Measurements from ENCODE around the gene VAV3. TPM values are rescaled to one million over a fixed set of nuclear protein-coding genes. Genes with fewer than 3 reads are reported as not detected.

VAV3 gene
- total and polyA plus RNA-seq, 11 donors = 0.57 to 8.3 (median 1.9) TPM

- intact Hi-C loops (cut with DNase I) = no loop called here
- Histone ChIP-seq H3K4me3 (no peak overlapping the region), H3K27ac (peak overlapping the region in 7 of 12 donors; percentile 11 to 89 (median 32)), H3K36me3 (no peaks in the 10 kb centered on the region), H3K27me3 (no peaks in the 10 kb centered on the region), H3K4me1 (peaks cover 0 to 87% (median 12%) of the 10 kb centered on the region in 12 donors), H3K9me3 (no peaks in the 10 kb centered on the region)
- WGBS, 4 donors = 65 to 71% (median 67%) methylated on average over 5 of the region's 5 CpGs
- peak in 3 of 4 donors; percentile 52 to 67 (median 59) for ATAC-seq
- no peak for DNase-seq
- TF ChIP-seq POLR2A (IDR thresholded peaks at IDR 0.05) = no peak
- TF ChIP-seq CTCF (IDR thresholded peaks at IDR 0.05) = no peak
These were observed 24.9 kb downstream of the VAV3 start for GRCh38 chr1:107940017-107940577.

- intact Hi-C loops (cut with DNase I) = loop anchor here in 1 of 10 donors (5.0 kb wide), 1 partner anchor 107 kb away; no protein-coding TSS in a partner anchor
- TF ChIP-seq CTCF (IDR thresholded peaks at IDR 0.05) (no peak), POLR2A (IDR thresholded peaks at IDR 0.05) (no peak)
- Histone ChIP-seq H3K4me1 (peaks cover 0 to 96% (median 12%) of the 10 kb centered on the region in 12 donors), H3K27ac (peak overlapping the region in 3 of 12 donors; percentile 32 to 89 (median 34)), H3K4me3 (no peak overlapping the region), H3K36me3 (no peaks in the 10 kb centered on the region), H3K27me3 (no peaks in the 10 kb centered on the region), H3K9me3 (no peaks in the 10 kb centered on the region)
- WGBS, 4 donors = 94 to 99% (median 98%) methylated on average over 3 of the region's 3 CpGs
- no peak for DNase-seq
- no peak for ATAC-seq
These were observed 25.7 kb downstream of the VAV3 start for GRCh38 chr1:107939256-107939655.

- peaks cover 0 to 83% (median 12%) of the 10 kb centered on the region in 12 donors for H3K4me1 ChIP-seq
- peak in 4 of 5 donors; percentile 33 to 53 (median 38) for DNase-seq
These were observed 28.2 kb downstream of the VAV3 start for GRCh38 chr1:107936498-107937481.

More at GRCh38 chr1:107936498-107937481, 28.2 kb downstream of the VAV3 start:
- H3K9me3 ChIP-seq = no peaks in the 10 kb centered on the region
- peak overlapping the region in 10 of 12 donors; percentile 30 to 70 (median 50) for H3K27ac ChIP-seq
- intact Hi-C loops (cut with DNase I) = loop anchor here in 1 of 10 donors (5.0 kb wide), 1 partner anchor 104 kb away; no protein-coding TSS in a partner anchor
- peak; percentile 47 to 88 (median 82) for ATAC-seq
- peak overlapping the region in 1 of 12 donors; percentile 20 for H3K4me3 ChIP-seq
- WGBS, 4 donors = 44 to 58% (median 56%) methylated on average over 10 of the region's 10 CpGs
- no peaks in the 10 kb centered on the region for H3K36me3 ChIP-seq
- H3K27me3 ChIP-seq = no peaks in the 10 kb centered on the region
- no peak for TF ChIP-seq POLR2A (IDR thresholded peaks at IDR 0.05)
- no peak for TF ChIP-seq CTCF (IDR thresholded peaks at IDR 0.05)

Measured in heart left ventricle (tissue), 16 donors.